Stomach smooth muscle (tissue), 2 donors: ENCODE measurements around the gene GOLGA8B.
"Not testable (repeated sequence)": the region's sequence is repeated elsewhere in the genome, so short reads cannot be mapped to it uniquely, and the experiment has no call there.

Experiments used
- H3K27ac ChIP-seq: one replicate; pipeline ENCODE4 v1.7.0; 2013; ENCODE audit warnings: mild to moderate bottlenecking, low read length, inconsistent platforms
- H3K27me3 ChIP-seq, 2 donors: one replicate each; pipeline ENCODE4 v1.7.0; 2013; ENCODE audit warnings: low read length in 2 of 2; ENCODE audit not compliant: insufficient read depth in 2 of 2, control insufficient read depth in 1 of 2
- H3K36me3 ChIP-seq, 2 donors: one replicate each; pipeline ENCODE4 v1.7.0; 2013; ENCODE audit warnings: low read length in 2 of 2; ENCODE audit not compliant: control insufficient read depth in 2 of 2, insufficient read depth in 2 of 2
- H3K4me1 ChIP-seq: one replicate; pipeline ENCODE4 v1.7.0; 2013; ENCODE audit warnings: low read length; ENCODE audit not compliant: control insufficient read depth, insufficient read depth
- H3K4me3 ChIP-seq, 2 donors: one replicate each; pipeline ENCODE4 v1.7.0; 2013; ENCODE audit warnings: low read length in 2 of 2
- H3K9ac ChIP-seq, 2 donors: one replicate each; pipeline ENCODE4 v1.7.0; 2013; ENCODE audit warnings: low read length in 2 of 2, mild to moderate bottlenecking in 1 of 2
- H3K9me3 ChIP-seq, 2 donors: one replicate each; pipeline ENCODE4 v1.7.0; 2013; ENCODE audit warnings: low read length in 2 of 2; ENCODE audit not compliant: control insufficient read depth in 2 of 2
- donor health status: healthy.
- donor health status: Pancreatic carcinoma.

GOLGA8B gene, protein sequence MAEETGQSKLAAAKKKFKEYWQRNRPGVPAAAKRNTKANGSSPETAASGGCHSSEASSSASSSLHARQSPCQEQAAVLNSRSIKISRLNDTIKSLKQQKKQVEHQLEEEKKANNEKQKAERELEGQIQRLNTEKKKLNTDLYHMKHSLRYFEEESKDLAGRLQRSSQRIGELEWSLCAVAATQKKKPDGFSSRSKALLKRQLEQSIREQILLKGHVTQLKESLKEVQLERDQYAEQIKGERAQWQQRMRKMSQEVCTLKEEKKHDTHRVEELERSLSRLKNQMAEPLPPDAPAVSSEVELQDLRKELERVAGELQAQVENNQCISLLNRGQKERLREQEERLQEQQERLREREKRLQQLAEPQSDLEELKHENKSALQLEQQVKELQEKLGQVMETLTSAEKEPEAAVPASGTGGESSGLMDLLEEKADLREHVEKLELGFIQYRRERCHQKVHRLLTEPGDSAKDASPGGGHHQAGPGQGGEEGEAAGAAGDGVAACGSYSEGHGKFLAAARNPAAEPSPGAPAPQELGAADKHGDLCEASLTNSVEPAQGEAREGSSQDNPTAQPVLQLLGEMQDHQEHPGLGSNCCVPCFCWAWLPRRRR

DNA sequence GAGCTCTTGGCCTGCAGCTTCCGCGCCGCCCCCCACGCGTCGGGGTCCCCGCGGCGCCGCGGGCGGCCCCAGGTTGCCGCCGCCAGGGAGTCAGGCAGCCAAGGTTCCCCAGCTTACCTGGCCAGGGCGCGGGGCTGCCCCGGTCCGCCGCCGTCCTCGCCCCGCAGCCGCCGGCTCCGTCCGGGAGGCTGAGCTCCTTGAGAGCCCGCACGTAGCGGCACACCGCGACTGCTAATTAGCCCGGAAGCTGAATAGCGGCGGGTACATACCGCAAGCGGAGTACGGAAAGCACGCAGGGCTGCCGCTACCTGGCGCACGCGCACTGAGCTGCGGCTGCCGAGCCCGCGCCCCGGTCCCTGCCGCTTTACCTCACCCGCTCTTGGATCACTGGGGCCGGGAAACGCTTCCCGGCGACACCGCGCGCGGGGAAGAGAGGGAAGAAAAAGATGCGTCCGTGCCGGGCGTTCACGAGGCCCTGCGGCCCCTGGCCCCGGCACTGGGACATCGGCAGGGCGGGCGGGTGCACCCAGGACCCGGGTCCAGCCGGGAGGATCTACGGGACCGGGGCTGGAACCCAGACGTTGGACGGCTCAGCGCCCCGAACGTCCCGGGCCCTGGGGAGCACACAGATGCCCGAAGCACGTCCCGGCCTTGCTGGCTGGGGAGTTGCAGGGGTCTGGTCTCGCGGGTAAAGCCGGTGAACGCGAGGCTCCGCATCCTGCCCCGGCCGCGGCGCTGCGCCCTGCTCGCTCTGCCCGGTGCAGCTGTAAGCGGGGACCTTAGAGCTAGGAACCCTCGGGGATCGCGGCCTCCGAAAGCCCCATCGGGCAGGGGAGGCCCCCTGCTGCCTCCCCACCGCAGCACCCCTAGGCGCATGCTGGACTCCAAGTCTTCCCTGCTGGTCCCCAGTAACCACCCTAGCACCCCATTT is at the start of gene GOLGA8B:
Gene GOLGA8B (minus strand): TSS at position 253 of the 931 bp plus-strand sequence. CDS start 47,739 bp downstream, outside the sequence.
- no peak within 1 kb of the TSS for H3K27ac ChIP-seq

DNA sequence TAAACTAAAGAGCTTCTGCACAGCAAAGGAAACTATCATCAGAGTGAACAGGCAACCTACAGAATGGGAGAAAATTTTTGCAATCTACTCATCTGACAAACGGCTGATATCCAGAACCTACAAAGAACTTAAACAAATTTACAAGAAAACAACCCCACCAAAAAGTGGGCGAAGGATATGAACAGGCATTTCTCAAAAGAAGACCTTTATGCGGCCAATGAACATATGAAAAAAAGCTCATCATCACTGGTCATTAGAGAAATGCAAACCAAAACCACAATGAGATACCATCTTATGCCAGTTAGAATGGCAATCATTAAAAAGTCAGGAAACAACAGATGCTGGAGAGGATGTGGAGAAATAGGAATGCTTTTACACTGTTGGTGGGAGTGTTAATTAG is 49.7 kb upstream of the GOLGA8B start:
- H3K27ac ChIP-seq, H3K27me3 ChIP-seq, H3K9ac ChIP-seq, H3K36me3 ChIP-seq, H3K4me1 ChIP-seq, H3K9me3 ChIP-seq, H3K4me3 ChIP-seq: not testable (repeated sequence)

More for the DNA sequence above, at the start of gene GOLGA8B:
- no peaks in the 10 kb centered on the region for H3K27me3 ChIP-seq
- H3K36me3 ChIP-seq, result no peaks in the 10 kb centered on the region
- H3K4me1 ChIP-seq, result peaks cover 24% of the 10 kb centered on the region
- H3K9ac ChIP-seq, result peak within 1 kb of the TSS; percentile 42 to 54
- peak within 1 kb of the TSS; percentile 60 to 80 for H3K4me3 ChIP-seq
- no peaks in the 10 kb centered on the region for H3K9me3 ChIP-seq

DNA sequence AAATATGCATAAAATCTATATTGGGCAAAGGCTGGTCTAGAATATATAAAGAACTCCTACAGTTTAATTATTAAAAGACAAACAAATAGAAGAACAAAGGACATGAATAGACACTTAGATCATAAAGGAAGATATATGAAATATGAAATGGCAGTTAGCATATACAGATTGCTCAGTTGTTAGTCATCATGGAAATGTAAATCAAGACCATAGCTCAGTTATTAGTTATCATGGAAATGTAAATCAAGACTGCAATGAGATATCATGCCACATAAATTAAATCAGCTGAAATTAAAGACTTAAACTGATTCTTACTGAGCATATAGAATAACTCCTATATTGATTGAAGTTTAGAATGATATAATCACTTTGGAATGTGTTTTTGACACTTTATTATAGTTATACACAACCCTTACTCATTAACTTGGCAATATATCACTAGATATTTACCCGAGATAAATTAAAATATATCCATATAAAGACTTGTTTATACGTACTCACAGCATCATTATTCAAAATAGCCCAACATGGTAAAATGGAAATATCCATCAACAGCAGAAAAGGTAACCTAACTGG is 45.2 kb upstream of the GOLGA8B start:
- Histone ChIP-seq H3K4me3 (no peak overlapping the region), H3K9me3 (no peaks in the 10 kb centered on the region), H3K9ac (no peak overlapping the region), H3K27me3 (no peaks in the 10 kb centered on the region), H3K4me1 (no peaks in the 10 kb centered on the region), H3K36me3 (no peaks in the 10 kb centered on the region), H3K27ac (no peak overlapping the region)

DNA sequence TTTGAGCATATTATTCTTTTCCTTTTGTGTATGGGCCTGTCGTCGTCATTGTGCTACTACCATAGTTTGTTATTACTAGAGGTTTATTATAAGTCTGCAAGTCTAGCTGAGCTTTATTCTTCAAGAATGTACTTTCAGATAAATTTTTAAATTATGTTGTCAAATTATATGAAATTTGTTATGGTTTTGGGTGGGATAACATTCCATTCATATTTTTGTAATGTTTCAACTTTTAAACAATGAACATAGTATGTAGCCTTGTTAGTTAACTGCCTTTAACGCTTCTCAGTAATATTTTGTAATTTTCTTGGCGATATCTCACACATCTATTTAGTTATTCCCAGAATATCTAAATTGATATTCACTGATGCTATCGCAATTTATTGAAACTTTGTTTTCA is 41.6 kb upstream of the GOLGA8B start:
- Histone ChIP-seq H3K27me3 (no peaks in the 10 kb centered on the region), H3K27ac (no peak overlapping the region), H3K9me3 (no peaks in the 10 kb centered on the region), H3K9ac (no peak overlapping the region), H3K4me1 (no peaks in the 10 kb centered on the region), H3K36me3 (no peaks in the 10 kb centered on the region), H3K4me3 (no peak overlapping the region)

DNA sequence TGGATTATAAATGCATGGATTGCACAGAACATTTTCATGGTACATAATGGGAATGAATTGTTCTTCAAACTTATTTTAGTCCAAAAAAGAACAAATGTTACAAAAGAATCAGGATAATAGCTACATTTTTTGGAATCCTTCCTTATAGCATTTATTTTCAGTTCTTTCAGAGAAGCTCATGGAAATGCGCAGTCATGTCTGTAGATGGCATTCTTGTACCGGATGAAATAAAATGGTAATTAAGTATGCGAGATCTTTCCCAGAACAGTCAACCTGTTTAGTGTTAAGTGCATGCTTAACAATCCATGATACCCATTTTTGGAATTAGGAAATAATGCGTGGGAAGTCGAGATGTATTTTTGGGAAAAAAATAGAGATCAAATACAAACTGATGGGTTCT is 38.2 kb upstream of the GOLGA8B start:
- H3K4me3 ChIP-seq, result no peak overlapping the region

DNA sequence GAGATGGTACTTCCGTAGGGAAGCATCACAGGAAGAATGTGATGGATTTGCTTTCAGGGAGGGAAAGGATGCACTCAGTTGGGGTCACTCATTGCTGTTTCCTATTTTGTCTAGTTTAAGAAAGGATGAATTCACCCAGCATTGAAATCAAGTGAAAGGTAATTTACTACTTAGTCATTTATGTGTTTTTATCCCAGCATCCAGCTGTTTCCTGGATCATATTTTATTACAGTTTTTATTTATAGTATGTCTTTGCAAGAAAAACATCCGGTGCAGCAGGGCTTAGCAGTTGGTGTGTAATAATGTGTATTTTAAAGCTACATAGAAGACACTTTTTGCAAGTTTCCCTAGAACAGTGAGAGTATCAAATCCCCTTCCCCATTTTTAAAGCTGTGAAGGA is 37.4 kb upstream of the GOLGA8B start:
- H3K9me3 ChIP-seq, result no peaks in the 10 kb centered on the region
- no peak overlapping the region for H3K9ac ChIP-seq
- peaks cover 4% of the 10 kb centered on the region for H3K4me1 ChIP-seq
- no peaks in the 10 kb centered on the region for H3K27me3 ChIP-seq
- no peaks in the 10 kb centered on the region for H3K36me3 ChIP-seq
- H3K27ac ChIP-seq, result no peak overlapping the region
- no peak overlapping the region for H3K4me3 ChIP-seq

More for the DNA sequence above, 38.2 kb upstream of the GOLGA8B start:
- Histone ChIP-seq H3K9me3 (no peaks in the 10 kb centered on the region), H3K27ac (no peak overlapping the region), H3K36me3 (no peaks in the 10 kb centered on the region), H3K4me1 (peaks cover 4% of the 10 kb centered on the region), H3K9ac (no peak overlapping the region), H3K27me3 (no peaks in the 10 kb centered on the region)

DNA sequence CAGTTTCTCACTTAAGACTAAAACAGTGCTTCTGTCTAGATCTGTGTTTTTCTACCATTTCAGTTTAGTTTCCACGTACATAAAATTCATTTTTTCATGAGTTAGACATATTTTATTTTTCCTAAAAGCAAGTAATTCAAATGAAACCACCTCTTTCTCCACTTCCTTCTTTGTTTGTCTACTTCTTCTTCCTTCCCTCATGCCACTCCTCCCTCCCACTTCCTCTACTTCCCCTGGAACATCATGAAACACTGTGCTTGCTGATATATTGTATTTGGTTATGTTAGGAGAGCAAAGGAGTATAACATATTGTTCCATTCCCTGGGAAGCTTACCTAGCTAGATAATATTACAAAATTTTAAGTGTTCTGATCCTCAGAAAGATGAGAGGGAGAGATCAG is 36.7 kb upstream of the GOLGA8B start:
- no peak overlapping the region for H3K27ac ChIP-seq
- H3K9ac ChIP-seq, result no peak overlapping the region
- H3K4me1 ChIP-seq, result peaks cover 4% of the 10 kb centered on the region
- no peaks in the 10 kb centered on the region for H3K36me3 ChIP-seq
- no peak overlapping the region for H3K4me3 ChIP-seq
- no peaks in the 10 kb centered on the region for H3K27me3 ChIP-seq
- H3K9me3 ChIP-seq, result no peaks in the 10 kb centered on the region

DNA sequence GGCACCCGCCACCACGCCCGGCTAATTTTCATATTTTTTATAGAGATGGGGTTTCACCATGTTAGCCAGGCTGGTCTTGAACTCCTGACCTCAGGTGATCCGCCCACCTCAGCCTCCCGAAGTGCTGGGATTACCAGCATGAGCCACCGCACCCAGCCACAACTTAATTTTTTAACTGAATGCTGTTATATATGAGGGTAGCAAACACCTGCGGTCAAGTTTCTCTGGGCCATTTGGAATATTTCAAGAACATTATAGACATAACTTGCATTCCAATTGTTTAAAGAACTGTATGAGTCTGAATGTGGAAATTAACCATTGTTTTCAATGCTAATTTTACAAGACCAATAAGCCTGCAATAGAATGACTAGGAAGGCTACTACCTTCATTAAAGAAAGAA is 35.7 kb upstream of the GOLGA8B start:
- Histone ChIP-seq H3K27ac (no peak overlapping the region), H3K9ac (no peak overlapping the region), H3K9me3 (no peaks in the 10 kb centered on the region), H3K27me3 (no peaks in the 10 kb centered on the region), H3K4me3 (no peak overlapping the region), H3K4me1 (peaks cover 4% of the 10 kb centered on the region), H3K36me3 (no peaks in the 10 kb centered on the region)

DNA sequence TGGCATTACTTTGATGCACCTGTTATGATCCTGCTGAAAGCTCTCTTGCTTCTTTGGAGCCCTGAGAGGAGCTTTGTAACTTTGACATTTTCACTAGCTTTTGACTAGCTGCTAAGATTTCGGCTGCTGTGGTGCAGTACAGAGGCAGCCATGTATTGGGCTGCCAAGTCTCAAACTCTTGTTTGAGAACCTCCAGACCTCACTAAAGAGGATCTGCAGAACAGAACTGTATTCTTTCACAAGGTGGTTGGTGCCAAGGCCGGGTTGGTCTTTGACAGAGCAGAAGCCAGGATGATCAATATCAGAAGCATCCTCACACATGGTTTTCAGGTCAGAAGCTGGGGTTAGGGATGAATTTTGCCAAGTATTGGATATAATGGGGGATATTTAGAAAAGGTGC is 34.6 kb upstream of the GOLGA8B start:
- Histone ChIP-seq H3K36me3 (no peaks in the 10 kb centered on the region), H3K27ac (no peak overlapping the region), H3K4me3 (no peak overlapping the region), H3K9me3 (no peaks in the 10 kb centered on the region), H3K27me3 (no peaks in the 10 kb centered on the region), H3K9ac (no peak overlapping the region), H3K4me1 (peaks cover 4% of the 10 kb centered on the region)

DNA sequence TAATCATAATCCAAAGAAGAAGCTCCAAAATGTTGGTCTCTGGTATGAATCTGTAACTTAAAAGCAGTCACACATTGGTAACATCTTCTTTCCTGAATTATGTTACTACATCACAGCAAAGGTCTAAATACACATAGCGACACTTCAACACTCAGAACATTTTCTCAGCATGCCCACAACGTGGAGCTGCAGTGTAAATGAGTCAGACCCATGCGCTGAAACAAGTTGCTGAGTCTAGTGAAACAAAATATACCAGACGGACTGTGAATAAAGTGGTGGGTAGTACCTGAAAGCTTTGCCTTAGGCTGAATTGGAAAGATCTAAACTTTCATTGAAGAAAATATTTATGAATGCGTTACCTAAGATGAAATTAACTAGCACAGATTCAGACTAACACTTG is 33.2 kb upstream of the GOLGA8B start:
- Histone ChIP-seq H3K27me3 (no peaks in the 10 kb centered on the region), H3K4me3 (no peak overlapping the region), H3K9me3 (no peaks in the 10 kb centered on the region), H3K9ac (no peak overlapping the region), H3K27ac (no peak overlapping the region), H3K36me3 (no peaks in the 10 kb centered on the region), H3K4me1 (peaks cover 4% of the 10 kb centered on the region)
